Glomerular visceral epithelial cell (primary cell): Measurements from ENCODE around the gene ZNF213.

ENCODE experiments used
- DNase-seq: peaks from one replicate; pipeline ENCODE4 v3.0.0-alpha.2; 2016; ENCODE audit errors: extremely low spot score

The ZNF213 gene

GRCh38 chr16:3134338-3135125, at the start of gene ZNF213:
ZNF213 (plus strand) TSS chr16:3135029; CDS start chr16:3137281, 2,252 bp downstream.
- DNase-seq: peak; percentile 96

GRCh38 chr16:3085868-3086595, 48.8 kb upstream of the ZNF213 start:
- no peak for DNase-seq

- no peak for DNase-seq
Observed at GRCh38 chr16:3086596-3087242, 48.1 kb upstream of the ZNF213 start.

- DNase-seq: no peak
Observed at GRCh38 chr16:3087243-3088235, 47.3 kb upstream of the ZNF213 start.

- DNase-seq: no peak
Observed at GRCh38 chr16:3088450-3088849, 46.4 kb upstream of the ZNF213 start.

GRCh38 chr16:3088925-3089716, 45.7 kb upstream of the ZNF213 start:
- no peak for DNase-seq

- DNase-seq: no peak
Observed at GRCh38 chr16:3089717-3090592, 44.9 kb upstream of the ZNF213 start.

GRCh38 chr16:3091551-3091950, 43.3 kb upstream of the ZNF213 start:
- DNase-seq: no peak

GRCh38 chr16:3092501-3092941, 42.3 kb upstream of the ZNF213 start:
- DNase-seq: no peak

- peak; percentile 32 for DNase-seq
Observed at GRCh38 chr16:3094289-3095027, 40.4 kb upstream of the ZNF213 start.

GRCh38 chr16:3095869-3096268, 39.0 kb upstream of the ZNF213 start:
- DNase-seq: no peak

- no peak for DNase-seq
Observed at GRCh38 chr16:3096362-3096761, 38.5 kb upstream of the ZNF213 start.

- no peak for DNase-seq
Observed at GRCh38 chr16:3097266-3097665, 37.6 kb upstream of the ZNF213 start.

GRCh38 chr16:3098459-3099394, 36.1 kb upstream of the ZNF213 start, which contains the start of gene ZSCAN10:
ZSCAN10 (minus strand) TSS chr16:3099294; CDS start chr16:3092937, 6,357 bp downstream.
- DNase-seq: no peak

- DNase-seq: no peak
Observed at GRCh38 chr16:3099395-3099731, 35.5 kb upstream of the ZNF213 start.

- peak; percentile 70 for DNase-seq
Observed at GRCh38 chr16:3099732-3100499, 34.9 kb upstream of the ZNF213 start.
